ENCODE measurements around the gene MBNL1. TPM values are rescaled to one million over a fixed set of nuclear protein-coding genes. Genes with fewer than 3 reads are reported as not detected.

The MBNL1 gene
- total RNA-seq, 1 experiment from 2014 or later, result 68.6 TPM

GRCh38 chr3:152357587-152357986 lies 88.9 kb downstream of the MBNL1 start:
- Histone ChIP-seq H3K36me3 (ENCODE audit: control insufficient read depth, insufficient read depth, low read length) (no peaks in the 10 kb centered on the region), H3K9me3 (no peaks in the 10 kb centered on the region), H3K4me1 (no peaks in the 10 kb centered on the region), H3K27me3 (replicated peaks; ENCODE audit: control insufficient read depth, insufficient read depth, low read length) (no peaks in the 10 kb centered on the region), H3K4me3 (ENCODE audit: low read depth, low read length) (no peak overlapping the region)
- no peak for TF ChIP-seq CTCF (IDR thresholded peaks at IDR 0.05; ENCODE audit: insufficient read depth in 1 of 2, low read depth in 1 of 2, low read length in 1 of 2, severe bottlenecking in 1 of 2, unreplicated experiment in 1 of 2)
- no peak overlapping the region for H3K4me3 Mint-ChIP-seq (ENCODE audit: unreplicated experiment)
- no peaks in the 10 kb centered on the region for H3K9me3 Mint-ChIP-seq (ENCODE audit: unreplicated experiment)
- POLR2A ChIA-PET, result no interaction called here
- peaks cover 17% of the 10 kb centered on the region for H3K4me1 Mint-ChIP-seq (ENCODE audit: low read depth, unreplicated experiment)
- BruUV-seq (replicated peaks), result no TSS peak
- no peaks in the 10 kb centered on the region for H3K27me3 Mint-ChIP-seq (ENCODE audit: insufficient read depth, unreplicated experiment)
- DNase-seq, result no peak
- intact Hi-C loops (cut with micrococcal nuclease; ENCODE audit: unreplicated experiment), result no loop called here
- CTCF ChIA-PET, result no interaction called here
- H3K36me3 Mint-ChIP-seq (ENCODE audit: insufficient read depth, unreplicated experiment), result peaks cover 6% of the 10 kb centered on the region
- H3K27ac Mint-ChIP-seq (ENCODE audit: unreplicated experiment), result peak overlapping the region; percentile 4

- Histone ChIP-seq H3K27me3 (replicated peaks; ENCODE audit: control insufficient read depth, insufficient read depth, low read length) (no peaks in the 10 kb centered on the region), H3K4me3 (ENCODE audit: low read depth, low read length) (no peak overlapping the region), H3K9me3 (no peaks in the 10 kb centered on the region), H3K36me3 (ENCODE audit: control insufficient read depth, insufficient read depth, low read length) (no peaks in the 10 kb centered on the region), H3K4me1 (peaks cover 7% of the 10 kb centered on the region; the same call in 1 of the 2 replicates)
- Mint-ChIP-seq H3K9me3 (ENCODE audit: unreplicated experiment) (no peaks in the 10 kb centered on the region), H3K4me3 (ENCODE audit: unreplicated experiment) (no peak overlapping the region), H3K27ac (ENCODE audit: unreplicated experiment) (no peak overlapping the region), H3K36me3 (ENCODE audit: insufficient read depth, unreplicated experiment) (peaks cover 6% of the 10 kb centered on the region), H3K27me3 (ENCODE audit: insufficient read depth, unreplicated experiment) (no peaks in the 10 kb centered on the region), H3K4me1 (ENCODE audit: low read depth, unreplicated experiment) (peaks cover 17% of the 10 kb centered on the region)
- ChIA-PET POLR2A (no interaction called here), CTCF (no interaction called here)
- no peak for DNase-seq
- intact Hi-C loops (cut with micrococcal nuclease; ENCODE audit: unreplicated experiment), result no loop called here
- BruUV-seq (replicated peaks), result no TSS peak
- no peak for TF ChIP-seq CTCF (IDR thresholded peaks at IDR 0.05; ENCODE audit: insufficient read depth in 1 of 2, low read depth in 1 of 2, low read length in 1 of 2, severe bottlenecking in 1 of 2, unreplicated experiment in 1 of 2)
These were observed 90.9 kb downstream of the MBNL1 start for GRCh38 chr3:152359385-152360248.

- POLR2A ChIA-PET, result no interaction called here
- Histone ChIP-seq H3K4me3 (ENCODE audit: low read depth, low read length) (no peak overlapping the region), H3K9me3 (no peaks in the 10 kb centered on the region), H3K4me1 (peaks cover 7% of the 10 kb centered on the region; the same call in 1 of the 2 replicates), H3K36me3 (ENCODE audit: control insufficient read depth, insufficient read depth, low read length) (no peaks in the 10 kb centered on the region), H3K27me3 (replicated peaks; ENCODE audit: control insufficient read depth, insufficient read depth, low read length) (no peaks in the 10 kb centered on the region)
- Mint-ChIP-seq H3K4me3 (ENCODE audit: unreplicated experiment) (no peak overlapping the region), H3K4me1 (ENCODE audit: low read depth, unreplicated experiment) (peaks cover 17% of the 10 kb centered on the region), H3K9me3 (ENCODE audit: unreplicated experiment) (no peaks in the 10 kb centered on the region), H3K27me3 (ENCODE audit: insufficient read depth, unreplicated experiment) (no peaks in the 10 kb centered on the region), H3K36me3 (ENCODE audit: insufficient read depth, unreplicated experiment) (peaks cover 6% of the 10 kb centered on the region), H3K27ac (ENCODE audit: unreplicated experiment) (no peak overlapping the region)
- intact Hi-C loops (cut with micrococcal nuclease; ENCODE audit: unreplicated experiment), result no loop called here
- no peak for TF ChIP-seq CTCF (IDR thresholded peaks at IDR 0.05; ENCODE audit: insufficient read depth in 1 of 2, low read depth in 1 of 2, low read length in 1 of 2, severe bottlenecking in 1 of 2, unreplicated experiment in 1 of 2)
- BruUV-seq (replicated peaks), result no TSS peak
- CTCF ChIA-PET, result no interaction called here
- DNase-seq, result no peak
These were observed 91.6 kb downstream of the MBNL1 start for GRCh38 chr3:152360302-152360701.

Measured in Caco-2 (cell line).